Limb (tissue), 2 donors: ENCODE measurements around the gene CDHR2.
"Not testable (repeated sequence)": the region's sequence is repeated elsewhere in the genome, so short reads cannot be mapped to it uniquely, and the experiment has no call there.

Experiments
- DNase-seq, 2 donors: peaks; one replicate each; pipeline ENCODE4 v3.0.0-alpha.2; 2016; ENCODE audit errors: extremely low spot score in 2 of 2

CDHR2 gene

GRCh38 chr5:176565760-176566288, 16.7 kb downstream of the CDHR2 start:
- no peak for DNase-seq

- no peak for DNase-seq
Measured at GRCh38 chr5:176568657-176569056, 19.5 kb downstream of the CDHR2 start.

- no peak for DNase-seq
Measured at GRCh38 chr5:176570044-176570443, 20.9 kb downstream of the CDHR2 start.

GRCh38 chr5:176573564-176574296, 24.6 kb downstream of the CDHR2 start:
- peak in 1 of 2 donors; percentile 76 for DNase-seq

GRCh38 chr5:176574297-176574591, 25.1 kb downstream of the CDHR2 start:
- DNase-seq = no peak

- no peak for DNase-seq
Measured at GRCh38 chr5:176575066-176575465, 25.9 kb downstream of the CDHR2 start.

- DNase-seq = no peak
Measured at GRCh38 chr5:176575488-176576422, 26.6 kb downstream of the CDHR2 start.

- DNase-seq = no peak
Measured at GRCh38 chr5:176577312-176578176, 28.4 kb downstream of the CDHR2 start.

- DNase-seq = peak in 1 of 2 donors; percentile 51
Measured at GRCh38 chr5:176578391-176578808, 29.3 kb downstream of the CDHR2 start.

GRCh38 chr5:176579323-176579722, 30.2 kb downstream of the CDHR2 start:
- no peak for DNase-seq

GRCh38 chr5:176581361-176581760, 32.2 kb downstream of the CDHR2 start:
- DNase-seq = no peak

- DNase-seq = no peak
Measured at GRCh38 chr5:176583076-176583475, 33.9 kb downstream of the CDHR2 start.

GRCh38 chr5:176587398-176587797, 38.3 kb downstream of the CDHR2 start:
- DNase-seq = no peak

- DNase-seq = no peak
Measured at GRCh38 chr5:176588297-176588696, 39.2 kb downstream of the CDHR2 start.

GRCh38 chr5:176589039-176589769, 40.1 kb downstream of the CDHR2 start:
- DNase-seq = no peak

GRCh38 chr5:176590035-176590717, 41.0 kb downstream of the CDHR2 start:
- no peak for DNase-seq

- DNase-seq = not testable (repeated sequence)
Measured at GRCh38 chr5:176591667-176592066, 42.5 kb downstream of the CDHR2 start.

GRCh38 chr5:176592573-176592972, 43.4 kb downstream of the CDHR2 start:
- DNase-seq = no peak

GRCh38 chr5:176593273-176593869, 44.2 kb downstream of the CDHR2 start:
- DNase-seq = no peak

GRCh38 chr5:176594554-176594953, 45.4 kb downstream of the CDHR2 start:
- DNase-seq = no peak
